DOHH2 (cell line): ENCODE measurements around the gene NFKBIE.
"Not testable (repeated sequence)": the region's sequence is repeated elsewhere in the genome, so short reads cannot be mapped to it uniquely, and the experiment has no call there.

Source experiments
- H3F3A ChIP-seq: fragments of 200-600 bp; sonication (generic), shearing (Covaris generic); 2 replicates; pipeline ENCODE4 v1.6.0; 2016; ENCODE audit warnings: antibody characterized with exemption, mild to moderate bottlenecking; ENCODE audit not compliant: control insufficient read depth, insufficient read depth
- H3K27ac ChIP-seq: fragments of 200-600 bp; sonication (generic); 2 replicates; pipeline ENCODE4 v1.5.1; 2014; ENCODE audit warnings: low read depth, mild to moderate bottlenecking, low read length, moderate library complexity
- H3K27me3 ChIP-seq: fragments of 200-600 bp; sonication (generic); 2 replicates; pipeline ENCODE4 v1.6.1; 2014; ENCODE audit warnings: mild to moderate bottlenecking, low read length, mixed read lengths; ENCODE audit not compliant: control insufficient read depth
- H3K36me3 ChIP-seq: fragments of 200-600 bp; sonication (generic); 2 replicates; pipeline ENCODE4 v1.6.1; 2014; ENCODE audit warnings: mild to moderate bottlenecking, low read length, moderate library complexity, mixed read lengths; ENCODE audit not compliant: control insufficient read depth
- H3K4me1 ChIP-seq: fragments of 200-600 bp; sonication (generic); 2 replicates; pipeline ENCODE4 v1.6.1; 2014; ENCODE audit warnings: mild to moderate bottlenecking, low read length, mixed read lengths; ENCODE audit not compliant: control insufficient read depth
- H3K4me2 ChIP-seq: fragments of 200-600 bp; sonication (generic); 2 replicates; pipeline ENCODE4 v1.6.0; 2014; ENCODE audit warnings: mild to moderate bottlenecking, low read length, moderate library complexity
- H3K4me3 ChIP-seq: fragments of 200-600 bp; sonication (generic); 2 replicates; pipeline ENCODE4 v1.5.1; 2014; ENCODE audit warnings: mild to moderate bottlenecking, low read length, mixed read lengths
- H3K79me2 ChIP-seq: fragments of 200-600 bp; sonication (generic); 2 replicates; pipeline ENCODE4 v1.6.1; 2014; ENCODE audit warnings: mild to moderate bottlenecking, low read length, mixed read lengths; ENCODE audit not compliant: control insufficient read depth
- H3K9me2 ChIP-seq: fragments of 200-600 bp; sonication (generic); replicated peaks from 2 replicates; pipeline ENCODE4 v1.6.1; 2014; ENCODE audit warnings: mild to moderate bottlenecking, low read length, mixed read lengths; ENCODE audit not compliant: control insufficient read depth
- H3K9me3 ChIP-seq: fragments of 200-600 bp; sonication (generic); 2 replicates; pipeline ENCODE4 v1.6.1; 2014; ENCODE audit warnings: antibody characterized with exemption, low read length, mixed read lengths; ENCODE audit not compliant: control insufficient read depth, insufficient read depth
- H4K20me1 ChIP-seq: fragments of 200-600 bp; sonication (generic); 2 replicates; pipeline ENCODE4 v1.6.0; 2014; ENCODE audit warnings: low read depth, mild to moderate bottlenecking, antibody characterized with exemption, low read length, moderate library complexity; ENCODE audit not compliant: control insufficient read depth, insufficient read depth
- CTCF ChIP-seq: fragments of 200-600 bp; sonication (generic); IDR thresholded peaks from one replicate; pipeline ENCODE4 v1.5.1; 2014; ENCODE audit warnings: antibody characterized with exemption, mild to moderate bottlenecking, low read depth, low read length; ENCODE audit not compliant: poor library complexity, severe bottlenecking
- EZH2phosphoT487 ChIP-seq: fragments of 200-600 bp; sonication (generic); IDR thresholded peaks from 2 replicates; pipeline ENCODE4 v1.6.1; 2017; ENCODE audit warnings: borderline replicate concordance, mild to moderate bottlenecking, antibody characterized with exemption, low read length, moderate library complexity, mixed read lengths

Gene NFKBIE

GRCh38 chr6:44233567-44234100 lies 31.7 kb downstream of the NFKBIE start:
- H4K20me1 ChIP-seq = no peaks in the 10 kb centered on the region
- H3K4me1 ChIP-seq = peaks cover 13% of the 10 kb centered on the region
- no peak for TF ChIP-seq CTCF
- no peak for TF ChIP-seq EZH2phosphoT487
- H3K9me3 ChIP-seq = no peaks in the 10 kb centered on the region
- no peak overlapping the region for H3K27ac ChIP-seq
- H3K4me3 ChIP-seq = no peak overlapping the region
- no peaks in the 10 kb centered on the region for H3K9me2 ChIP-seq
- H3K36me3 ChIP-seq = peaks cover 73% of the 10 kb centered on the region
- H3F3A ChIP-seq = peaks cover 13% of the 10 kb centered on the region
- H3K4me2 ChIP-seq = no peak overlapping the region
- no peaks in the 10 kb centered on the region for H3K79me2 ChIP-seq
- no peaks in the 10 kb centered on the region for H3K27me3 ChIP-seq

- no peaks in the 10 kb centered on the region for H3K9me2 ChIP-seq
- no peaks in the 10 kb centered on the region for H4K20me1 ChIP-seq
- H3K4me1 ChIP-seq = peaks cover 9% of the 10 kb centered on the region
- TF ChIP-seq EZH2phosphoT487 (no peak), CTCF (no peak)
- peaks cover 5% of the 10 kb centered on the region for H3K79me2 ChIP-seq
- H3K4me3 ChIP-seq = no peak overlapping the region
- no peaks in the 10 kb centered on the region for H3K27me3 ChIP-seq
- peaks cover 13% of the 10 kb centered on the region for H3F3A ChIP-seq
- no peak overlapping the region for H3K27ac ChIP-seq
- no peak overlapping the region for H3K4me2 ChIP-seq
- no peaks in the 10 kb centered on the region for H3K9me3 ChIP-seq
- peaks cover 80% of the 10 kb centered on the region for H3K36me3 ChIP-seq
Measured at GRCh38 chr6:44232676-44233566, 32.4 kb downstream of the NFKBIE start.

- not testable (repeated sequence) for H3K27me3 ChIP-seq, H3K27ac ChIP-seq, H3K9me2 ChIP-seq, H4K20me1 ChIP-seq, H3K4me3 ChIP-seq, H3K9me3 ChIP-seq, H3K4me2 ChIP-seq, H3K4me1 ChIP-seq
- peaks cover 13% of the 10 kb centered on the region for H3F3A ChIP-seq
- peaks cover 20% of the 10 kb centered on the region for H3K79me2 ChIP-seq
- H3K36me3 ChIP-seq = peaks cover 93% of the 10 kb centered on the region
Measured at GRCh38 chr6:44231426-44231825, 33.9 kb downstream of the NFKBIE start.

GRCh38 chr6:44230034-44230675 lies 35.2 kb downstream of the NFKBIE start:
- peaks cover 90% of the 10 kb centered on the region for H3K36me3 ChIP-seq
- H3K9me3 ChIP-seq = no peaks in the 10 kb centered on the region
- no peak overlapping the region for H3K27ac ChIP-seq
- peaks cover 2% of the 10 kb centered on the region; the same call in 1 of the 2 replicates for H3F3A ChIP-seq
- peaks cover 7% of the 10 kb centered on the region; the same call in 1 of the 2 replicates for H4K20me1 ChIP-seq
- no peaks in the 10 kb centered on the region for H3K27me3 ChIP-seq
- H3K9me2 ChIP-seq = no peaks in the 10 kb centered on the region
- H3K79me2 ChIP-seq = peaks cover 33% of the 10 kb centered on the region
- no peak overlapping the region for H3K4me3 ChIP-seq
- TF ChIP-seq CTCF (no peak), EZH2phosphoT487 (no peak)
- H3K4me2 ChIP-seq = no peak overlapping the region
- H3K4me1 ChIP-seq = peaks cover 15% of the 10 kb centered on the region
